ENCODE measurements around the gene ENPP7.
"Not testable (repeated sequence)": the region's sequence is repeated elsewhere in the genome, so short reads cannot be mapped to it uniquely, and the experiment has no call there.

ENPP7 gene

GRCh38 chr17:79754370-79754769 lies 23.6 kb downstream of the ENPP7 start:
- TF ChIP-seq EZH2phosphoT487 (IDR thresholded peaks at IDR 0.05; ENCODE audit: borderline replicate concordance) (no peak), CTCF (conservative IDR thresholded peaks at IDR 0.05; ENCODE audit: low read length) (no peak)
- Histone ChIP-seq H3K9me3 (ENCODE audit: insufficient read depth, low read depth, low read length) (no peaks in the 10 kb centered on the region), H2AFZ (ENCODE audit: low read length) (no peak overlapping the region)

GRCh38 chr17:79754903-79755302 lies 24.2 kb downstream of the ENPP7 start:
- H3K4me1 ChIP-seq (ENCODE audit: insufficient read depth, low read length, poor library complexity, severe bottlenecking); H3F3A ChIP-seq (ENCODE audit: low read depth); H2AFZ ChIP-seq (ENCODE audit: low read length); H3K4me3 ChIP-seq (ENCODE audit: low read length, poor library complexity, severe bottlenecking); H3K4me2 ChIP-seq (ENCODE audit: low read depth, low read length, poor library complexity, severe bottlenecking); H3K79me2 ChIP-seq (ENCODE audit: insufficient read depth, low read length); H3K27me3 ChIP-seq (ENCODE audit: insufficient read depth, low read length, poor library complexity, severe bottlenecking); H3K36me3 ChIP-seq (ENCODE audit: insufficient read depth, low read length); H3K9me3 ChIP-seq (ENCODE audit: insufficient read depth, low read depth, low read length); H3K9ac ChIP-seq (ENCODE audit: low read depth, low read length, poor library complexity, severe bottlenecking); H4K20me1 ChIP-seq (ENCODE audit: insufficient read depth, low read length, poor library complexity, severe bottlenecking); H3K9me2 ChIP-seq (replicated peaks; ENCODE audit: low read depth, low read length): not testable (repeated sequence)

More at GRCh38 chr17:79754370-79754769, 23.6 kb downstream of the ENPP7 start:
- Histone ChIP-seq H4K20me1 (ENCODE audit: insufficient read depth, low read length, poor library complexity, severe bottlenecking) (no peaks in the 10 kb centered on the region), H3K9ac (ENCODE audit: low read depth, low read length, poor library complexity, severe bottlenecking) (no peak overlapping the region), H3K36me3 (ENCODE audit: insufficient read depth, low read length) (no peaks in the 10 kb centered on the region), H3K79me2 (ENCODE audit: insufficient read depth, low read length) (no peaks in the 10 kb centered on the region), H3K9me2 (replicated peaks; ENCODE audit: low read depth, low read length) (no peaks in the 10 kb centered on the region), H3K4me2 (ENCODE audit: low read depth, low read length, poor library complexity, severe bottlenecking) (no peak overlapping the region), H3F3A (ENCODE audit: low read depth) (no peaks in the 10 kb centered on the region), H3K4me1 (ENCODE audit: insufficient read depth, low read length, poor library complexity, severe bottlenecking) (no peaks in the 10 kb centered on the region), H3K27me3 (ENCODE audit: insufficient read depth, low read length, poor library complexity, severe bottlenecking) (no peaks in the 10 kb centered on the region), H3K4me3 (ENCODE audit: low read length, poor library complexity, severe bottlenecking) (no peak overlapping the region)

GRCh38 chr17:79755591-79755990 lies 24.8 kb downstream of the ENPP7 start:
- Histone ChIP-seq H3K9me2 (replicated peaks; ENCODE audit: low read depth, low read length) (no peaks in the 10 kb centered on the region), H3K36me3 (ENCODE audit: insufficient read depth, low read length) (no peaks in the 10 kb centered on the region), H2AFZ (ENCODE audit: low read length) (no peak overlapping the region), H3K9ac (ENCODE audit: low read depth, low read length, poor library complexity, severe bottlenecking) (no peak overlapping the region), H3K27me3 (ENCODE audit: insufficient read depth, low read length, poor library complexity, severe bottlenecking) (no peaks in the 10 kb centered on the region), H3F3A (ENCODE audit: low read depth) (no peaks in the 10 kb centered on the region), H4K20me1 (ENCODE audit: insufficient read depth, low read length, poor library complexity, severe bottlenecking) (no peaks in the 10 kb centered on the region), H3K9me3 (ENCODE audit: insufficient read depth, low read depth, low read length) (no peaks in the 10 kb centered on the region), H3K79me2 (ENCODE audit: insufficient read depth, low read length) (no peaks in the 10 kb centered on the region), H3K4me3 (ENCODE audit: low read length, poor library complexity, severe bottlenecking) (no peak overlapping the region), H3K4me2 (ENCODE audit: low read depth, low read length, poor library complexity, severe bottlenecking) (no peak overlapping the region), H3K4me1 (ENCODE audit: insufficient read depth, low read length, poor library complexity, severe bottlenecking) (no peaks in the 10 kb centered on the region)
- TF ChIP-seq CTCF (conservative IDR thresholded peaks at IDR 0.05; ENCODE audit: low read length) (no peak), EZH2phosphoT487 (IDR thresholded peaks at IDR 0.05; ENCODE audit: borderline replicate concordance) (no peak)

GRCh38 chr17:79757140-79757745 lies 26.5 kb downstream of the ENPP7 start:
- H3K9me2 ChIP-seq (replicated peaks; ENCODE audit: low read depth, low read length) = no peaks in the 10 kb centered on the region

More at GRCh38 chr17:79757140-79757745, 26.5 kb downstream of the ENPP7 start:
- Histone ChIP-seq H3K4me1 (ENCODE audit: insufficient read depth, low read length, poor library complexity, severe bottlenecking) (no peaks in the 10 kb centered on the region), H4K20me1 (ENCODE audit: insufficient read depth, low read length, poor library complexity, severe bottlenecking) (no peaks in the 10 kb centered on the region), H3K9ac (ENCODE audit: low read depth, low read length, poor library complexity, severe bottlenecking) (no peak overlapping the region), H3K79me2 (ENCODE audit: insufficient read depth, low read length) (no peaks in the 10 kb centered on the region), H3K4me3 (ENCODE audit: low read length, poor library complexity, severe bottlenecking) (no peak overlapping the region), H3K27me3 (ENCODE audit: insufficient read depth, low read length, poor library complexity, severe bottlenecking) (no peaks in the 10 kb centered on the region), H3F3A (ENCODE audit: low read depth) (no peaks in the 10 kb centered on the region), H3K4me2 (ENCODE audit: low read depth, low read length, poor library complexity, severe bottlenecking) (no peak overlapping the region), H3K36me3 (ENCODE audit: insufficient read depth, low read length) (no peaks in the 10 kb centered on the region), H3K9me3 (ENCODE audit: insufficient read depth, low read depth, low read length) (no peaks in the 10 kb centered on the region), H2AFZ (ENCODE audit: low read length) (no peak overlapping the region)
- no peak for TF ChIP-seq EZH2phosphoT487 (IDR thresholded peaks at IDR 0.05; ENCODE audit: borderline replicate concordance)
- no peak for TF ChIP-seq CTCF (conservative IDR thresholded peaks at IDR 0.05; ENCODE audit: low read length)
